HG02571 (cell line): ENCODE data around the gene CIZ1.
A peak's percentile ranks its signal among the peaks of the same experiment; 100 is the strongest.
"Not testable (repeated sequence)": the region's sequence is repeated elsewhere in the genome, so short reads cannot be mapped to it uniquely, and the experiment has no call there.

Experiments
- ATAC-seq: cut with Tn5 transposase; IDR thresholded peaks from one replicate; pipeline ENCODE4 v1.9.1; 2021; ENCODE audit warnings: mild to moderate bottlenecking, moderate library complexity; ENCODE audit not compliant: unreplicated experiment

CIZ1 gene

GRCh38 chr9:128192601-128193371 lies 1.4 kb upstream of the CIZ1 start:
- no peak for ATAC-seq

GRCh38 chr9:128190516-128191405 lies 611 bp downstream of the CIZ1 start:
- ATAC-seq: peak; percentile 16

GRCh38 chr9:128190013-128190412 lies 1.4 kb downstream of the CIZ1 start:
- no peak for ATAC-seq

GRCh38 chr9:128188209-128188608 lies 3.2 kb downstream of the CIZ1 start:
- no peak for ATAC-seq

- no peak for ATAC-seq
Observed at GRCh38 chr9:128187361-128187760, 4.0 kb downstream of the CIZ1 start.

- ATAC-seq: no peak
Observed at GRCh38 chr9:128185979-128186965, 5.1 kb downstream of the CIZ1 start.

- no peak for ATAC-seq
Observed at GRCh38 chr9:128182893-128183588, 8.3 kb downstream of the CIZ1 start.

GRCh38 chr9:128181480-128181879 lies 9.9 kb downstream of the CIZ1 start:
- ATAC-seq: not testable (repeated sequence)

- ATAC-seq: no peak
Observed at GRCh38 chr9:128180447-128180846, 10.9 kb downstream of the CIZ1 start.

GRCh38 chr9:128180001-128180400 lies 11.4 kb downstream of the CIZ1 start:
- ATAC-seq: no peak

GRCh38 chr9:128178806-128179431 lies 12.5 kb downstream of the CIZ1 start:
- no peak for ATAC-seq

GRCh38 chr9:128175726-128176125 lies 15.6 kb downstream of the CIZ1 start:
- ATAC-seq: no peak

GRCh38 chr9:128175102-128175563 lies 16.2 kb downstream of the CIZ1 start:
- no peak for ATAC-seq

GRCh38 chr9:128174062-128174461 lies 17.3 kb downstream of the CIZ1 start:
- no peak for ATAC-seq

- no peak for ATAC-seq
Observed at GRCh38 chr9:128169925-128170324, 21.4 kb downstream of the CIZ1 start.

- no peak for ATAC-seq
Observed at GRCh38 chr9:128169492-128169891, 21.9 kb downstream of the CIZ1 start.

GRCh38 chr9:128168731-128169308 lies 22.6 kb downstream of the CIZ1 start:
- no peak for ATAC-seq

GRCh38 chr9:128167209-128167608 lies 24.2 kb downstream of the CIZ1 start:
- ATAC-seq: no peak

- no peak for ATAC-seq
Observed at GRCh38 chr9:128166169-128166568, 25.2 kb downstream of the CIZ1 start.
